ENCODE results near the gene HNRNPU. TPM values are rescaled to one million over a fixed set of nuclear protein-coding genes. Genes with fewer than 3 reads are reported as not detected.

The HNRNPU gene
- polyA plus RNA-seq, 1 of the 3 experiments (the other 2 are of a cell fraction): 164 TPM

DNA sequence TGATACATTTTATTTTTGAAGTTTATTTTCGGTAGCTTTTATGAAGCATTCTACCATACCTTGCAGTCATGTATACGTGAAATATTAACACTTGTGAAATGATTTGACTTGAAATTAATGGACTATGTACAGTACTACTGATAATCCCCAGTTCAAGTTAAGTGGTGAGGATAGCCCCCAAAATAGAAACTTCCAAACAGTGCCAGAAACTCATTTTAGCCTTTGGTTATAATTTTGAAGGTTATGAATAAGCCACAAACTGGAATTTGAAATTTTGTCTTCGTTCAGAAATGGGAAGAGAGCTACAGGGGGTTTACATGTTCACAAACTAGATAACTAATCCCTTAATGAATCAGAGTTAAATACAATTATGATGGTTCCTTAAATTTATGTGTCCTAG is 1.5 kb upstream of the HNRNPU start:
- ChIA-PET POLR2A (interaction anchor here (1.1 to 5.2 kb wide), 2 partner anchors 11 to 105 kb away, joined by 3 to 47 read pairs; a partner anchor contains a TSS), CTCF (interaction anchor here (0.6 to 3.5 kb wide), 3 partner anchors 177 to 1037 kb away, joined by 4 to 28 read pairs (median 8); no protein-coding TSS in a partner anchor)
- no peak overlapping the region for H2AFZ ChIP-seq (ENCODE audit: low read depth)
- peaks cover 13 to 17% of the 10 kb centered on the region in 2 experiments for H3K36me3 ChIP-seq (replicated peaks in 1 of 2; ENCODE audit: control insufficient read depth in 1 of 2, insufficient read depth in 2 of 2, low read length in 1 of 2)
- no peak overlapping the region for H3K4me2 ChIP-seq
- no peak for DNase-seq
- peaks cover 10 to 20% of the 10 kb centered on the region in 2 experiments; a peak in 3 of 4 replicates for H3K4me1 ChIP-seq (ENCODE audit: control insufficient read depth in 1 of 2, insufficient read depth in 2 of 2, low read depth in 1 of 2, low read length in 1 of 2)
- TF ChIP-seq USF1 (IDR thresholded peaks at IDR 0.05; ENCODE audit: borderline replicate concordance, low read depth): no peak
- TF ChIP-seq FOSL2 (IDR thresholded peaks at IDR 0.05; ENCODE audit: borderline replicate concordance, low read depth): no peak
- no peak for TF ChIP-seq EZH2phosphoT487 (IDR thresholded peaks at IDR 0.05; ENCODE audit: borderline replicate concordance, low read depth)
- TF ChIP-seq, protein P1, sequence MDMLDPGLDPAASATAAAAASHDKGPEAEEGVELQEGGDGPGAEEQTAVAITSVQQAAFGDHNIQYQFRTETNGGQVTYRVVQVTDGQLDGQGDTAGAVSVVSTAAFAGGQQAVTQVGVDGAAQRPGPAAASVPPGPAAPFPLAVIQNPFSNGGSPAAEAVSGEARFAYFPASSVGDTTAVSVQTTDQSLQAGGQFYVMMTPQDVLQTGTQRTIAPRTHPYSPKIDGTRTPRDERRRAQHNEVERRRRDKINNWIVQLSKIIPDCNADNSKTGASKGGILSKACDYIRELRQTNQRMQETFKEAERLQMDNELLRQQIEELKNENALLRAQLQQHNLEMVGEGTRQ (IDR thresholded peaks at IDR 0.05; ENCODE audit: borderline replicate concordance, low read depth, low read length): no peak
- no peak for TF ChIP-seq YY1 (IDR thresholded peaks at IDR 0.05; ENCODE audit: low read depth)
- no peak for TF ChIP-seq JUND (IDR thresholded peaks at IDR 0.05)
- TF ChIP-seq IRF3 (IDR thresholded peaks at IDR 0.05; ENCODE audit: low read depth, low read length): no peak
- TF ChIP-seq GATA2 (CRISPR knock-in tag; IDR thresholded peaks at IDR 0.05): no peak
- no peak for TF ChIP-seq MXI1 (IDR thresholded peaks at IDR 0.05; ENCODE audit: low read depth, low read length)
- TF ChIP-seq NFIC (IDR thresholded peaks at IDR 0.05; ENCODE audit: borderline replicate concordance): no peak
- TF ChIP-seq MEF2A (IDR thresholded peaks at IDR 0.05; ENCODE audit: borderline replicate concordance, low read depth): no peak
- TF ChIP-seq TAF1 (IDR thresholded peaks at IDR 0.05; ENCODE audit: borderline replicate concordance, low read depth, low read length): no peak
- TF ChIP-seq SMC3 (IDR thresholded peaks at IDR 0.05; ENCODE audit: low read depth, low read length): no peak
- no peak for TF ChIP-seq CHD2 (IDR thresholded peaks at IDR 0.05; ENCODE audit: low read length, partially characterized antibody)
- no peak for TF ChIP-seq EP300 (IDR thresholded peaks at IDR 0.05; ENCODE audit: borderline replicate concordance in 1 of 2, low read depth in 1 of 2, low read length in 1 of 2)
- no peak for TF ChIP-seq RFX5 (IDR thresholded peaks at IDR 0.05; ENCODE audit: low read length)
- no peak for TF ChIP-seq SIN3A (IDR thresholded peaks at IDR 0.05; ENCODE audit: borderline replicate concordance, low read depth, low read length)
- TF ChIP-seq FOXM1 (IDR thresholded peaks at IDR 0.05; ENCODE audit: low read depth): no peak
- TF ChIP-seq TEAD4 (IDR thresholded peaks at IDR 0.05; ENCODE audit: borderline replicate concordance, insufficient read depth): no peak
- TF ChIP-seq CTCF (IDR thresholded peaks at IDR 0.05): no peak
- no peak overlapping the region for H3K9ac ChIP-seq
- peaks cover 33% of the 10 kb centered on the region for H3K79me2 ChIP-seq (ENCODE audit: insufficient read depth)
- peaks cover 26% of the 10 kb centered on the region for H3F3A ChIP-seq (replicated peaks; ENCODE audit: insufficient read depth)
- peak overlapping the region in 1 of 2 experiments; percentile 100; a peak in 2 of 4 replicates for H3K27ac ChIP-seq (ENCODE audit: low read depth in 2 of 2, low read length in 1 of 2)
- H4K20me1 ChIP-seq (ENCODE audit: insufficient read depth): peaks cover 20% of the 10 kb centered on the region
- no peaks in the 10 kb centered on the region for H3K27me3 ChIP-seq (ENCODE audit: insufficient read depth)
- WGBS (ENCODE audit: low lambda C conversion rate): 73% methylated on average over 3 of the region's 3 CpGs
- no peak overlapping the region for H3K4me3 ChIP-seq (ENCODE audit: low read depth in 2 of 2, low read length in 1 of 2)
- no peaks in the 10 kb centered on the region for H3K9me2 ChIP-seq
- H3K9me3 ChIP-seq: no peaks in the 10 kb centered on the region

All from SK-N-SH (cell line).